K562 (cell line): ENCODE data around the gene NDUFAB1. TPM values are rescaled to one million over a fixed set of nuclear protein-coding genes. Genes with fewer than 3 reads are reported as not detected.
A peak's percentile ranks its signal among the peaks of the same experiment; 100 is the strongest.

ENCODE experiments used
- ARID3B ChIP-seq: fragments of 250-450 bp; sonication (Bioruptor Pico); IDR thresholded peaks from 2 replicates; pipeline ENCODE4 v1.4.0; 2020; ENCODE audit warnings: borderline replicate concordance
- ARNT ChIP-seq, 2 experiments: fragments of 450-650 bp; IDR thresholded peaks; 2 replicates each; pipeline ENCODE4 v1.6.1; 2016; ENCODE audit warnings: mild to moderate bottlenecking in 1 of 2
- DACH1 ChIP-seq: fragments of 450-650 bp; IDR thresholded peaks from 2 replicates; pipeline ENCODE4 v1.6.1; 2018; ENCODE audit not compliant: partially characterized antibody
- E2F5 ChIP-seq: sonication (generic); formaldehyde crosslinking; IDR thresholded peaks from 2 replicates; pipeline ENCODE4 v1.8.0; 2022; ENCODE audit warnings: mild to moderate bottlenecking, missing genetic modification reagents
- ESRRA ChIP-seq: fragments of 450-650 bp; IDR thresholded peaks from 2 replicates; pipeline ENCODE4 v1.6.1; 2014; ENCODE audit warnings: low read depth, mild to moderate bottlenecking, moderate library complexity, borderline replicate concordance
- ESRRB ChIP-seq: fragments of 250-450 bp; sonication (Bioruptor Pico); IDR thresholded peaks from 2 replicates; pipeline ENCODE4 v1.5.0; 2020; ENCODE audit warnings: mild to moderate bottlenecking, moderate library complexity, borderline replicate concordance
- ETV1 ChIP-seq: fragments of 450-650 bp; conservative IDR thresholded peaks from 2 replicates; pipeline ENCODE4 v1.6.1; 2016; ENCODE audit warnings: missing genetic modification characterization, control low read depth, low read depth, missing compliant biosample characterization
- GATA2 ChIP-seq: sonication (generic); formaldehyde crosslinking; IDR thresholded peaks from 2 replicates; pipeline ENCODE4 v1.4.0; 2020; ENCODE audit warnings: mild to moderate bottlenecking, missing genetic modification reagents
- PKNOX1 ChIP-seq: fragments of 450-650 bp; IDR thresholded peaks from 2 replicates; pipeline ENCODE4 v1.6.1; 2016
- POLR2B ChIP-seq: fragments of 450-650 bp; IDR thresholded peaks from 2 replicates; pipeline ENCODE4 v1.6.1; 2018; ENCODE audit warnings: low read depth; ENCODE audit not compliant: partially characterized antibody
- RB1 ChIP-seq: fragments of 450-650 bp; IDR thresholded peaks from 2 replicates; pipeline ENCODE4 v1.6.1; 2017; ENCODE audit warnings: low read depth, mild to moderate bottlenecking
- SMARCA5 ChIP-seq: fragments of 450-650 bp; IDR thresholded peaks from 2 replicates; pipeline ENCODE4 v1.6.1; 2016
- TOE1 ChIP-seq, 2 experiments: fragments of 450-650 bp in 1 of 2; sonication (generic) in 1 of 2; formaldehyde crosslinking in 1 of 2; IDR thresholded peaks; 2 replicates each; pipeline versions ENCODE4 v1.7.1 to v1.8.0; 2016 to 2022; ENCODE audit warnings: borderline replicate concordance in 2 of 2, mild to moderate bottlenecking in 2 of 2, antibody characterized with exemption in 1 of 2, inconsistent platforms in 1 of 2, low read depth in 1 of 2, missing genetic modification reagents in 1 of 2, moderate library complexity in 1 of 2
- ZFP91 ChIP-seq: sonication (generic); formaldehyde crosslinking; IDR thresholded peaks from 2 replicates; pipeline ENCODE4 v1.8.0; 2022; ENCODE audit warnings: mild to moderate bottlenecking, missing genetic modification reagents
- ZHX1 ChIP-seq: fragments of 150-350 bp; conservative IDR thresholded peaks from 2 replicates; pipeline ENCODE4 v1.6.1; 2014; ENCODE audit warnings: low read length
- ZSCAN29 ChIP-seq: fragments of 450-650 bp; IDR thresholded peaks from 2 replicates; pipeline ENCODE4 v1.6.1; 2017
- polyA plus RNA-seq, 8 experiments: library from polyadenylated mRNA; depleted of rRNA in 4 of 8; stranded (reverse) in 5 of 8; unstranded in 3 of 8; fragments of >200 nt; fragmentation: Nextera tagmentation in 2 of 8; fragmentation: Illumina TruSeq in 1 of 8; extraction: Ambion mirVana in 2 of 8; extraction: Trizol in 1 of 8; gene quantifications; 2 replicates each; pipeline versions ENCODE4 v1.2.1 to v1.2.3, GENCODE V29; 2011 to 2014; ENCODE audit warnings: inconsistent platforms in 1 of 8, missing spikeins in 1 of 8
- total RNA-seq, 7 experiments: library from RNA; depleted of rRNA in 6 of 7; stranded (reverse); fragments of >200 nt in 6 of 7; fragmentation: Illumina TruSeq in 2 of 7; extraction: Trizol in 2 of 7; gene quantifications; 2 replicates each; pipeline versions ENCODE4 v1.2.1 to v1.2.3, GENCODE V29; 2011 to 2021; ENCODE audit warnings: low replicate concordance in 1 of 7

The NDUFAB1 gene
- total and polyA plus RNA-seq, 9 of the 15 experiments (the other 6 are each of a cell fraction or from before 2014, with no cell fraction given) = 123 to 481 (median 238) TPM

- TF ChIP-seq E2F5 (CRISPR knock-in tag) (no peak), ZHX1 (0 out of 2 replicates have a peak, but pooled peaks have one; percentile 20), ZFP91 (CRISPR knock-in tag) (peak; percentile 99), ESRRB (CRISPR knock-in tag) (no peak), ETV1 (tag) (peak; percentile 94), SMARCA5 (peak; percentile 100), ARNT (IDR thresholded peaks at IDR 0.05) (peak; percentile 75 to 86), ZSCAN29 (peak; percentile 45; the same call in 1 of the 2 replicates), ARID3B (CRISPR knock-in tag) (peak; percentile 61; the same call in 1 of the 2 replicates), ESRRA (peak; percentile 72; the same call in 1 of the 2 replicates), TOE1 (IDR thresholded peaks at IDR 0.05; ENCODE audit: borderline replicate concordance) (peak; percentile 90), TOE1 (CRISPR knock-in tag; IDR thresholded peaks at IDR 0.05; ENCODE audit: borderline replicate concordance, low read depth) (no peak), POLR2B (peak; percentile 44), GATA2 (CRISPR knock-in tag) (peak; percentile 59; the same call in 1 of the 2 replicates), DACH1 (peak; percentile 95), PKNOX1 (peak; percentile 98), RB1 (peak; percentile 79; the same call in 1 of the 2 replicates)
These were observed 39.0 kb downstream of the NDUFAB1 start, which contains the start of the genes EARS2 and UBFD1 (continued) for GRCh38 chr16:23556881-23557778.
